Measurements from ENCODE around the gene SLC25A51. TPM values are rescaled to one million over a fixed set of nuclear protein-coding genes. Genes with fewer than 3 reads are reported as not detected.

The SLC25A51 gene
- total RNA-seq, 1 donor from 2014 or later: 39.6 TPM

DNA sequence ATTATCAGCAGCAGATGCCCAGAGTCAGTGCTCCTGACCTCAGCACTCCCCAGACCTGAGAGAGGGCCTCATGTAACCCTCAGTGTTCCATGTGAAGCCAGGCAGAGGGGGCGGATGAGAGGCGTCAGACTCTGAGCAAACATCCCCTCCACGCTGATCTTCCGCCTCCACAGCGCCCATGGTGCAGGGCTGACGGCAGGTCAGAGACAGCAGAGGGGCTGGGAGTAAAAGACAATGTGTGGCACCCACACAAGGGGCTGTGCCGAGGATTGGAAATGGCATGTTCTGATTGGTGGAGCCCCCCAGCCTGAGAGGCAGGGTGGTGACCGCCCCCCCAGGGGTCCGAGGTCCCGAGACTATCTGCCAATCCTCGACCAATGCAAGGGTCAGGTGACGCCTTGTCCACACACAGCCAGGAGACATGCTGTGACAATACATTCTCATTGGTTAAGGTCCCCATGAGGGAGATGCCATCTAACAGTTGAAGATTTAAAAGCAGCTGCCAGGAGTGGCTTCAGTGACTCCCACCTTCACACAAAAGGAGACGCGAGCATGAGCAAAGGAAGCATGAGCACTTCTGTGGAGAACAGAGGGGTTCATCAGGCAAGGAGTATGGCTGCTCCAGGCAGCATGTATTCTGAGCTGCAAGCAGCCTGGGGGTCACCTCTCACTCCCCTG, 19.3 kb upstream of the SLC25A51 start:
- Mint-ChIP-seq H3K36me3 (ENCODE audit: low read depth, unreplicated experiment) (peaks cover 15% of the 10 kb centered on the region), H3K4me1 (ENCODE audit: low read depth, unreplicated experiment) (peaks cover 43% of the 10 kb centered on the region), H3K27ac (ENCODE audit: unreplicated experiment) (no peak overlapping the region), H3K4me3 (ENCODE audit: unreplicated experiment) (no peak overlapping the region), H3K9me3 (ENCODE audit: unreplicated experiment) (no peaks in the 10 kb centered on the region), H3K27me3 (ENCODE audit: low read depth, unreplicated experiment) (no peaks in the 10 kb centered on the region)
- TF ChIP-seq, protein P1, sequence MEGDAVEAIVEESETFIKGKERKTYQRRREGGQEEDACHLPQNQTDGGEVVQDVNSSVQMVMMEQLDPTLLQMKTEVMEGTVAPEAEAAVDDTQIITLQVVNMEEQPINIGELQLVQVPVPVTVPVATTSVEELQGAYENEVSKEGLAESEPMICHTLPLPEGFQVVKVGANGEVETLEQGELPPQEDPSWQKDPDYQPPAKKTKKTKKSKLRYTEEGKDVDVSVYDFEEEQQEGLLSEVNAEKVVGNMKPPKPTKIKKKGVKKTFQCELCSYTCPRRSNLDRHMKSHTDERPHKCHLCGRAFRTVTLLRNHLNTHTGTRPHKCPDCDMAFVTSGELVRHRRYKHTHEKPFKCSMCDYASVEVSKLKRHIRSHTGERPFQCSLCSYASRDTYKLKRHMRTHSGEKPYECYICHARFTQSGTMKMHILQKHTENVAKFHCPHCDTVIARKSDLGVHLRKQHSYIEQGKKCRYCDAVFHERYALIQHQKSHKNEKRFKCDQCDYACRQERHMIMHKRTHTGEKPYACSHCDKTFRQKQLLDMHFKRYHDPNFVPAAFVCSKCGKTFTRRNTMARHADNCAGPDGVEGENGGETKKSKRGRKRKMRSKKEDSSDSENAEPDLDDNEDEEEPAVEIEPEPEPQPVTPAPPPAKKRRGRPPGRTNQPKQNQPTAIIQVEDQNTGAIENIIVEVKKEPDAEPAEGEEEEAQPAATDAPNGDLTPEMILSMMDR (IDR thresholded peaks at IDR 0.05; ENCODE audit: insufficient read depth, low read depth, low read length): no peak
- TF ChIP-seq EZH2 (IDR thresholded peaks at IDR 0.05; ENCODE audit: insufficient read depth, low read length): no peak
- H3K9ac ChIP-seq (ENCODE audit: low read length): no peak overlapping the region
- no peak overlapping the region for H3K4me3 ChIP-seq (ENCODE audit: insufficient read depth, low read depth, low read length)
- H3K27me3 ChIP-seq (ENCODE audit: insufficient read depth, low read length): no peaks in the 10 kb centered on the region
- peaks cover 47% of the 10 kb centered on the region for H4K20me1 ChIP-seq (ENCODE audit: insufficient read depth, low read length)
- peaks cover 63% of the 10 kb centered on the region for H3K79me2 ChIP-seq (ENCODE audit: insufficient read depth, low read length)
- DNase-seq (ENCODE audit: low read depth) (no peak), FAIRE-seq (no peak)
- no peak overlapping the region for H3K27ac ChIP-seq (ENCODE audit: low read depth, low read length)
- no peak overlapping the region for H2AFZ ChIP-seq (ENCODE audit: low read depth, low read length)
- peaks cover 4% of the 10 kb centered on the region for H3K36me3 ChIP-seq (ENCODE audit: insufficient read depth, low read length)
- H3K9me3 ChIP-seq (ENCODE audit: insufficient read depth, low read depth, low read length): no peaks in the 10 kb centered on the region
- H3K4me2 ChIP-seq (ENCODE audit: low read length): no peak overlapping the region
- peaks cover 30% of the 10 kb centered on the region for H3K4me1 ChIP-seq (ENCODE audit: insufficient read depth, low read length)

DNA sequence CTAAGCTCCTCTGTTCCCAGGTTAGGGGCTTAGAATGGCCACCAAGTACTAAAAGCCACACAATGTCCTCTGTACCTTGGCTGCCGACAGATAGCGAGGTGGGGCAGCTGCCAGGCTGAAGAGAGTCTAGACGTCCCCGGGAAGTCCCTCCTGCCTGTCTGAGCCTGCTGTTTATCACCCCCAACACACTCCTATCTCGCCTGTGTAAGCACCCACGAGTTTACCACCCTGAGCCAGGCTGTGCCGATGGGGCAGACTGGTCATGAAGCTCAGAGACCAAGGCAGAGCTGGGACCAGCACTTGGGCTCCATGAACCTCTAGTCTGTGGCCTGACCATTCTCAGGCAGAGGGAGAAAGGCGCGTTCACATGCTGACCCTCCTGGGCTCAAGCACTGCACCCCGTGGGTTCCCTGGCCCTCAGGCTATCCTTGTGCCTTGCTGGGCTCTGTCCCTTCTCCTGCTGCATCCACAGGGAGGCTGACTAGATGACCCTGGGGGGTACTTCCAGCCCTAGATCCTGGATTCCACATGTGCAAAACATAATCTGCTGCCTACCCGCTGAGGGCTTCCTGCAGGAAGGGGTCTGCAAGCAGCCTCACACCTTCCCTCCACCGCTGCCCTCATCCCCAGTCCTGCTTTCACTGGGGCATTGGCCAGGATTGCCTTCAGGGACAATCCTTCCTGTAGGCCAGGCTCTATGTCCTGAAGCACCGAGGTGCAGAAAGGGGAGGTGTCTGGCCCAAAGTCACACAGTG, 18.6 kb upstream of the SLC25A51 start:
- Histone ChIP-seq H4K20me1 (ENCODE audit: insufficient read depth, low read length) (peaks cover 44% of the 10 kb centered on the region), H2AFZ (ENCODE audit: low read depth, low read length) (no peak overlapping the region), H3K27ac (ENCODE audit: low read depth, low read length) (no peak overlapping the region), H3K27me3 (ENCODE audit: insufficient read depth, low read length) (no peaks in the 10 kb centered on the region), H3K4me2 (ENCODE audit: low read length) (no peak overlapping the region), H3K4me1 (ENCODE audit: insufficient read depth, low read length) (peaks cover 33% of the 10 kb centered on the region), H3K79me2 (ENCODE audit: insufficient read depth, low read length) (peaks cover 56% of the 10 kb centered on the region), H3K36me3 (ENCODE audit: insufficient read depth, low read length) (peaks cover 4% of the 10 kb centered on the region), H3K4me3 (ENCODE audit: insufficient read depth, low read depth, low read length) (no peak overlapping the region), H3K9me3 (ENCODE audit: insufficient read depth, low read depth, low read length) (no peaks in the 10 kb centered on the region), H3K9ac (ENCODE audit: low read length) (peak overlapping the region; percentile 26)
- Mint-ChIP-seq H3K36me3 (ENCODE audit: low read depth, unreplicated experiment) (peaks cover 15% of the 10 kb centered on the region), H3K27me3 (ENCODE audit: low read depth, unreplicated experiment) (no peaks in the 10 kb centered on the region), H3K27ac (ENCODE audit: unreplicated experiment) (peak overlapping the region; percentile 54), H3K9me3 (ENCODE audit: unreplicated experiment) (no peaks in the 10 kb centered on the region), H3K4me3 (ENCODE audit: unreplicated experiment) (no peak overlapping the region), H3K4me1 (ENCODE audit: low read depth, unreplicated experiment) (peaks cover 40% of the 10 kb centered on the region)
- FAIRE-seq (no peak), DNase-seq (ENCODE audit: low read depth) (no peak)
- TF ChIP-seq, protein P1 (IDR thresholded peaks at IDR 0.05; ENCODE audit: insufficient read depth, low read depth, low read length): no peak
- TF ChIP-seq EZH2 (IDR thresholded peaks at IDR 0.05; ENCODE audit: insufficient read depth, low read length): no peak

Measured in astrocyte (in vitro differentiated cells and primary cell).